HG03460 (cell line): Measurements from ENCODE around the gene RSRP1.

Experiments used
- ATAC-seq: cut with Tn5 transposase; IDR thresholded peaks from one replicate; pipeline ENCODE4 v1.9.1; 2021; ENCODE audit not compliant: unreplicated experiment

The RSRP1 gene

DNA sequence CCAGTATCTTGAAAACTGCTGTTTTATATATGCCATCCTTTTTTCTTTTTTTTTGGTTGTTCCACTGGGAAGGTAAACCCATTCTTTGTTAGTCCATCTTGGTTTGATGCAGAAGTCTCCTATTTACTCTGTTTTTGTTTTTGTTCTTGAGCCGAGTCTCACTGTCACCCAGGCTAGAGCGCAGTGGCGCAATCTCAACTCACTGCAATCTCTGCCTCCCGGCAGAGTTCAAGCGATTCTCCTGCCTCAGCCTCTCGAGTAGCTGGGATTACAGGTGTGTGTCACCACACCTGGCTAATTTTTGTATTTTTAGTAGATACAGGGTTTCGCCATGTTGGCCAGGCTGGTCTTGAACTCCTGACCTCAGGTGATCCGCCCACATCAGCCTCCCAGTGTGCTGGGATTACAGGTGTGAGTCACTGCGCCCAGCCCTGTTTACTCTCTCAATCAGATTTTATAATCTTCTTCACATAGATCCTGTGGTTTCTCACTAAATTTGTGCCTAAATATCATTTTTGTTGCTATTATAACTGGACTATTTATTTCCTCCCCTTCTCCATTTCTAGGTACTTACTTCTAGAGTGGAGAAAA, 27.5 kb downstream of the RSRP1 start:
- ATAC-seq, result no peak

DNA sequence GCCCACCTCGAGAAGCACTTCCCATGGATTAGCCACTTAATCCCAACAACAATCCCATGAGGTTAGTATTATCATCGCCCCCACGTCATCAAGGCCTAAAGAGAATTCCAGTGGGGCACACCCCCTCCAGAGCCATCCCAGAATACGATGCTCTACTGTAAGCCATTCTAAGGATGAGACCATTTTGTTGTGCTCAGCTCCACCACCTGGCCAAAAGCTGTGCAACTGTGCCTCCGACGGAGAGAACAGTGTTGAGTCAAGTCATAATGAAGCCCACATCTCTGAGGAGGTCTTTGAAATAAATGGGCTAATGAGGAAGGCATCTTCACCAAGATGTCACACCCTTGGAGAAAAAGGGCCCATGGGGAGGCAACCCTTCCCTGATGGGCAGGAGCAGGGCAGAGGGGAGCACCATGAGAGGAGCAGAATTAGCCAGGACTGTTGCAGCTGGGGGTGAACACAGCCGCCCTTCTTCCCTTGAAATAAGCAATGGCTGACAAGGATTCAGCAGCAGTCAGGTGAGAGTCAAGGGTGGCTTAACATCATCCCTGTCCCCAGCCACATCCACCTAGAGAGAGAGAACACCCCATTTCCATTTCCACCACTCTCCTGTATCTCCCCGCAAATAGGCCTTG, 29.5 kb downstream of the RSRP1 start:
- ATAC-seq, result no peak

DNA sequence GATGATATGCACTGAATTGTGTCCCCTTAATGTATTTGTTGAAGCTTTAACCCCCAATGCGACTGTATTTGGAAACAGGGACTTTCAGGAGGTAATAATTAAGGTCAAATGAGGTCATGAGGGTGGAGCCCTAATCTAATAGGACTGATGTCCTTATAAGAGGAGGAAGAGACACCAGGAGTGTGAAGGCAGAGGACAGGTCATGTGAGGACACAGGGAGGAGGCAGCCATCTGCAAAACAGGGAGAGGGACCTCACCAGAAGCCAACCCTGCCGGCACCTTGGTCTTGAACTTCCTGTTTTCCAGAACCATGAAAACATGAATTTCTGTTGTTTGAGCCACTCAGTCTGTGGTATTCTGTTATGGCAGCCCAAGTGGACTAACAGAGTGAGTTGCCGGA, 30.2 kb downstream of the RSRP1 start:
- no peak for ATAC-seq

DNA sequence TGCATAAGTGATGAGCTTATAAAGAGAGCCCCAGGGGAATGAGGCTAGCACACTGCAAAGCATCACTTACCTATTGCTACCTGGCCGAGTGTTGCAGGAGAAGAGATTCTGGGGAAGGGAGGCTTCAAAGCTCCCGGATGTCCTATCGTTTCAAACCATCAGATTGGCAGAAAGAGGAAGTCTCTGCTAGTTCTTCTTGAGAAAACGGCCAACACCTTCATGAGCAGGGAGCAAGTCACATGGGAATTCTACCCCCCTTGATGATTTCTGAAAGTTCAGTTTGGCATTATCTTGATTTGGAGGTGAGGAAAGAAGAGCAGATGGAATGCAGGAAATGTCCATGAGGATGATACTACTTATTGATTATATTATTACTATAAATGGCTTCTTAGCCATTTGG, 31.1 kb downstream of the RSRP1 start:
- ATAC-seq, result no peak

DNA sequence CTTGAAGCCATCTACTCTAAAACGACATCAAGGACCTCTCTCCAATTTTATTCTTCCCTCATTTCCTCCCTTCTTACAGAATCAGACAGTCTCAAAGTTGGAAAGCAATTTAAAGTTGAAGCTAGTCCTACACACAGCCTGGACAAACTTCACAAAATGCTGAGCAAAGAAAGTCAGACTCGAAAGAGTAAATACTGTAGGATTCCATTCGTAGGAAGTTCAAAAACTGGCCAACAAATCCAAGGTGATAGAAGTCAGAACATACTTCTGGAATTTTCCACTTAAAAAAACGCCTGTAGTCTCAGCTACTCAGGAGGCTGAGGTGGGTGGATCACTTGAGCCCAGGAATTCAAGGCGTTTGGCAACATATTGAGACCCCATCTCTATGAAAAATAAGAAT, 34.5 kb downstream of the RSRP1 start:
- ATAC-seq, result no peak

DNA sequence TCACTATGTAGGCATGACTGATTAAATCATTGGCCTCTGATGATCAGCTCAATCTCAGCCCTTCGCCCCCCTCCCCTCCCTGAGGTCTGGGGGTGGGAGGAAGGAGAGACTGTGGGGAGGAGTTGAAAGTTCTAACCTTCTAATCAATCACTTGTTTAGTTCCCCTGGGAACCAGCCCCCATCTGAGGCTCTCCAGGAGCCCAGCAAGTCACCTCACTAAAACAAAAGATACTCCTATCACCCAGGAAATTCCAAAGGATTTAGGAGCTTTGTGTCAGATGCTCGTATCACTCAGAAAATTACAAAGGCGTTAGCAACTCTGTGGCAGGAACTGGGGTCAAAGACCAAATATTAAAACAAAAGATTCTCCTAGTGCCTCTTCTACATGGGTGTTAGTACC, 36.5 kb downstream of the RSRP1 start:
- ATAC-seq, result no peak

DNA sequence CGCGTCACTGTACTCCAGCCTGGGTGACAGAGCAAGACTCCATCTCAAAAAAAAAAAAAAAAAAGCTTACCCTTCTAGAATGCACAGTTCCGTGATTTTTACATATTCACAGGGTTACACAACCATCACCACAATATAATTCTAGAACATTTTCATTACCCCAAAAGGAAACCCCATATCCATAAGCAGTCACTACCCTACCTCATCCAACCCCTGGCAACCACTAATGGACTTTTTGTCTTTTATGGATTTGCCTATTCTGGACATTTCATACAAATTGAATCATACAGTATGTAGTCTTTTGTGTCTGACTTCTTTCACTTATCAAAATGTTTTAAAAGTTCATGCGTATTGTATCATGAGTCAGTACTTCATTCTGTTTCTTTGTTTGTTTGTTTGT, 37.7 kb downstream of the RSRP1 start:
- ATAC-seq, result no peak

DNA sequence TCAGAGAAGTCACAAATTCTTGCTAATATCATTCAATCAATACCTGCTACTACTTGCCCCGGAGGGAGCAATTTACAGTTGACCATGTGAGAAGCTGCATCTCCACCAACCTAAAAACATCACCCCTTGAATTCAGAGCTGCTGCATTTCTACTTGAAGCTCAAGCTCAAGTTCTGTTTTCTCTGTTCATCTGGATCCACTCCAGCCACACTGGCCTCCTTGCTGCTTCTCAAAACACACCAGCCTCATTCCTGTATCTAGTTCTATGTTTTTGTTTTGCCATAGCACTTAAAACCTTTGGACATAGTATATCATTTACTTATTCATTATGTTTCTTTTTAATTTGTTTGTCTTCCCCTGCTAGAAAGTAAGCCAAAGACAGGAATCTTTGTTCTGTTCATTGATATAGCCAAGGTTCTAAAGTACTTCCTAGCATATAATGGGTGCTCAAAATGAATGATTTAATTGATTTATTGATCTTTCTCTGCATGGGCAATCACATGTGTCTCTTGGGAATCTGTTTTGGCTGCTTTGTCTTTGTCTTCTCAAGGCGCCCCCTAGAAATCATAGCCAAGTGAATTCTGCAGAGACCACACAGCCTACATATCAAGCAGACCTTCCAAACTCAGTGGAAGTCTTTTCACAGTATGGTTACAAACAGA, 38.6 kb downstream of the RSRP1 start:
- ATAC-seq, result no peak

DNA sequence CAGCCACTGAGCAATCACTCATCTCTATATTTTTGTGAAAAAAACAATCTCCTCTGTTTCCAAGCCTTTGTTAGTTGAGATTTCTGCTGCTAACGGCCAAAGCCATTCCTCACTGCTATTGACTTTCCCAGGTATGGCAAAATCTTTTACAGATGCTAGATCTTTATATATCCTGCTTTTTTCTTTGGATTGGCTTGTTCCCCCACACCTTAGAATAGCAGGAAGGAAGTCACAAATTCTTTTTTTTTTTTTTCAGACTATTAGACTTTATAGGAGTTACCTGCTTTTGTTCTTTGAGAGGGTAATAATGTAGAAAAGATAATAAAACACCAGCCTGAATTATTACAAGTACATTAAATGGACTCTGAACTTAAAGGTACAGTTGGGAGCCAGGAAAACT, 39.2 kb downstream of the RSRP1 start:
- ATAC-seq, result no peak

DNA sequence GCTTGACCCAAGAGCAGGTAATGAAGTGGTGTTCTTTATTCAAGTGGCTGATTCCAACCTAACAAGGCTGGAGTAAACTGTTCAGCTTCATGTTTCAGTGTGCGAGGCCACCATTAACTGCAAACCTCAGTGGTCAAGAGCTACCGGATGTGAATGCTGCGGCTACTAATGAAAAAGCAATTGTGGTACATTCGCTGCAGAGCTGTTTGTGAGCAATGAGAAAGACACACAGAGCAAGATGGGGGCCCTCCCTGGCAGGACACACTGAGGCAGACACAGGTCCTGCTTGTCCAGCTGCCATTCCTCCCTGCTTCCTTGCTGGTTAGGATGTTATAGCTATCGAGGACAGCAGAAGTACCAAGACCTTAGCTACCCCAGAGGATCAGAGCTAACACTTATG, 41.1 kb downstream of the RSRP1 start:
- ATAC-seq, result no peak

DNA sequence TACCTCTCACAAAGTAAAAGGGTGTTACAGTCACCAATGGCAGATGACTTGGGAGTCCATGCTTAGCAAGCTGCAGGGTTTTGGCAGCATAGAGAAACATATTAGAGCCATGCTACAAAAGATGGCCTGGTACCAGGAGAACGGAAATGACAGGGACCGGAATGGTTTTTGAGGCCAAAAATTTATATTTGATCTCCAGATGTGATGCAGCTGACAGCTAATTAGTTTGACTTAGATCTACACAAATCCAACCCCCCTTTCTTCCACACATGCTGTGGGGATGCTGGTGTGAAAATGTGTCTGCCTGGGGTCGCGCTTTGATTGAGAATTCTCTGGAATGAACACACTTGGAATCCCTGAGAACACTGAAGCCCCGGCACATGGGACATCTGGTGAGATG, 41.5 kb downstream of the RSRP1 start:
- ATAC-seq, result no peak

DNA sequence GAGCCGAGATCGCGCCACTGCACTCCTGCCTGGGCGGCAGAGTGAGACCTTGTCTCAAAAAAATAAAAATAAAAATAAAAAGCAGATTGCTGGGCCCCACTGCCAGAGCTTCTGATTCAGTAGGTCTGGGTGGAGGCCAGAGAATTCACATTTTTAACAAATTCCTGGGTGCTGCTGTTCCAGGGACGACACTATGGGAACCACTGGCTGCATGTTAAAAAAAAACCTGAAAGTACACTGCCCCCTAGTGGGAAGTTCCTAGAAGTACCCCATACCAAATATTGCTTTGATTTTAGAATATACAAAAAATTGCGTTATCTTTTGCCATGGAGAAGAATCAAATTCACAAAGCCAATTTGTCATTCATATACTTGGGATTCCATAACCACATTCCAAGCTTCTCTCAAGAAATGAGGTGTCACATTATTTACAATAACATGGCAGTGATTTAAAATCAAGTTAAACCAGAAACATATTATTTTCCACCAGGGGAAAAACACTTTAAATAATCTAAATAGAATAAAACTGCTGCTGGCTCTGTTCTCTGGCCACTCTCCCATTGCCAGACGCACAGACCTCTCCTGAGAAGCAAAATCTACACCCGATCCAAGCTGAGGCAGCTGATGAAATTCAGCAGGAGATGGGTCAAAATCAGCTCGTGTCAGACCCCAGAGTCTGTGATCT, 42.3 kb downstream of the RSRP1 start:
- no peak for ATAC-seq

DNA sequence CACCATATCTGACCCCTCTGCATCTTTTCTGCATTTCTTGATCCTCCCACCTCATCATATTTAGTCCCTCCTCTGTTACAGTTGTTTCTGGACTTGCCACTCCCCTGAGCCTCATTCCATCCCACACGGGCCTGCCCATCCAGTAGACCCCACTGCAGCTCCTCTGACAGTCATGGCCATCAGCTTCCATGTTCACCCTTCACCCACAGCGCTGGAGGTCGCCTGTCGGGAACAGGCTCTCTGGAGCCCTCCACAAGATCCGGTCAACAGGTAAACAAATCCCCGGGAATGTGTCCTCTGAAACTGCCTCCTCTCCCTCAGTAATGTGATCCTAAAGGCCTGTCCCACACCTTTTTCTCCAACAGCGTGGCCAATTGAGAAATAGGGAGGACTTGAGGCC, 46.2 kb downstream of the RSRP1 start:
- no peak for ATAC-seq

DNA sequence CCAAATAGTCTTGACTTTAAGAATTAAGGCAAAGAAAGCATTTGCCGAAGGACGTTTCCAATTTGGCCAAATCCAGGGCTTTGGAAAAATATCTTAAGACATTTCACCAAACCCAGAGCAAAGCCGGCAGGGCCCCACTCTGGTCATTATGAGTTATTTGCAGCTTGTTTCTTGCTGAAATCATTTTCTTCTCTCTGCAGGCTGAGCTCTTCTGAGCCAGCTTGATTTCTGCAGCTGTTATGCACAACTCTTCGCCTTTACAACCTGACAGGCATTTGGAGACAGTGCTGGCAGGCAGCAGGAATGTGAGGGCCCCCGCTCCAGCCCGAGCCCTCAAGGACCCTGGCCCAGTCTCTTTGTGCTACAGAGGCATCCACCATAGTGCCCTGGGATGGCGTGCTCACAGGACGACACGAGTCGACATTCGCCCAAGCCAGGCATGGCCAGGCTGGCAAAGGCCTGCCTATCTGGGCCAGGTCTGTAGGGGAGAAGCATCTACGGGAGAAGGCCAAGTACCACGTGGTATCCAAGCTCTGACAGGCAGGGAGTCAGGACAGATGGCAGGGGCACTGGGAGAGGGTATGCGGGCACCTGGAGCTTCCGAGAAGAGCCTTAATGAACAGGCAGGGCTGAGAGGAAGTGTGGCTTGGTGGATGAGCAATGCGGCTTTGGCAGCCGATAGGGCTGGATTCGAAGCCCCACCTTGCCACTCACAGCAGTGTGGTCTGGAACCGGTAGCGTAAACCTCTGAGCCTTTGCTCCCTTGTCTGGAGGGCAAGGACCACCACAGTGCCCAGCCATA, 47.2 kb downstream of the RSRP1 start:
- ATAC-seq, result no peak

DNA sequence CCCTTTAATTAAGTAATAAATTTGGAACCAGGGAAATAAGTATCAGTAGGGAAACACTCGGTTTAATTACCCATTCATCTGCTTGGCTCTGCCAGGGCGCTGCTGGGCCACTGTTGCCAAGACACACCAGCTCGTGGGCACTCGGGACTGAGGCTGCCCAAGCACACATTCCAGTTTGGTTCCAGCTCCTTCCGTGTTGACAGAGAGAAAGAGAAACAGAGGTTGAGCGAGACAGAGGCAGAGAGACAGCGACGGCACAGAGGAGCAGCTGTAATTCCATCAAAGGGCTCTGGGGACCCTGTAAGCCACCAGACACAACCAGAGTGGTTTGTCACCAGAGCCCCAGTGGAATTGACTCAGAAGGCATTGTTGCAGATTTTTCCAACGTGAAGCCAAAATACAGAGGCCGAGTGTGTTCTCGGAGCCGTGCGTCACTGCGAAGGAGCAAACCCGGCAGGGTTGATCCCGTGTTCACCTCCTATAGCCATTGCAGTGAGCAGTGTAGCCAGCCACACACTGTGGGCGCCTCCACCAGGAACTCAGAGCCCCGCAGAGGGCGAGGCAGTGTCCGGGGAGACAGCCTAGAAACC, 48.5 kb downstream of the RSRP1 start:
- ATAC-seq, result no peak

DNA sequence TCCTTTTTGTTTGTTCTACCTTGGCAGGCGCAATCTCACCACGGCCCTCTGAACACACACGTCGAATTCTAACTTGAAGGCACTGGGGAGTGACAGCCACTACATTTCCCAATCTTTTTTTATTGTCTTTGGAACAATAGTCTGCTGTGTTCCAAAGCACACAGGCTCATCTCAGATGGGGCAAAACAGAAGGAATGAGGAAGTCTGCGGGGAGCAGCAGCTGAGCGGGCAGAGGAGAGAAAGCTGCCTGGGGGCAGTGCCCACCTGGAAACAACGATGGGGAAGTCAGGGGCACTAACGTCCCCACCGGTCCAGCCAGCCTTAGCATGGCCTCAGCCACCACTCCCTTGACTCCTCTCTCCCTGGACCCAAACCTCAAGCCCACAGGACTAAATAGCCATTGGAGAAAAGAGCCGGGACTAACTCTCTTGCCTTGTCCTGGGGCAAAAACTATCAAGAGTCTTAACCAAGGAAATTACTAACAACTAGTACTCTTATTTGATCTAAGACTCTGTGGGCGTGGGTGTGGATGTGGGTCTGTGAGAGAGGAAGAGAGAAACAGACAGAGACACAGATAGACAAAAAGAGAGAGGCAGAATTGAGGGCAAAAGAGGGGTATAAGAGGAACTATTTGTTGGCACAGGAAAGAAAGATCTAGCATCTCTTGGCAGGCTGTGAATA, 49.1 kb downstream of the RSRP1 start:
- no peak for ATAC-seq

DNA sequence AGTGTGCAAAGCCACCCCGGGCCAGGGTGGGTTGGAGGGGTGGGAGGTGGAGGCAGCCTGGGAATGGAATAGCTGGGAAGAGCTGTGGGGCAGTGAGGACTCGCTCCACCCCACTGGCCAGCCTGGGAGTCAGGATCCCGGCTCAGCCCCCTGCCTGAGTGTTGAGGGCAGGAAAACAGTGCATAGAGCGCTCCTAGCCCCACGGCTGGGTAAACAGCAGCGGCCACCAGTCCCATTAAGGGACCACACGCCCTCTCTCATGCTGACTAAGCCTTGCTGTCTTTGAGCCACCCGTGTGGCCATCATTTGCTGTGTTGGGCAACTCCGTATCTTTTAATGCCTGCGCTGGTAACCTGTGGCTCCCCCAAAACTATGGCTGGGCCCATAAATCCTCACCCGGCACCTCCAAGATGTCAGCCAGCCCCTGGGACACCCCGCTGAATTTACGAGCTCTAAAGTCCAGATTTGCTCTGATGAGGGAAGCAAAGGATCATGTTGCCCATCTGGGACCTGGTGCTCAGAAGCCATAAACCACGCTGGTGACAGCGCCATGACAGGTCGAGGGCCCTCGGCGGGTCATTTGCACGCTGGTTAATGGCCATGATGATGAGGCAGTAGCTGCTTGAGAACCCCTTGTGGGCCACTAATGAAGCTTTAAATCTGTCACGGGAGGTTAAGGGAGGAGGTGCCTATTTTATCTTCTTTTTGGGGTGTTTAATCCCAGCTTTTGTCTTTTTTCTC, 49.8 kb downstream of the RSRP1 start:
- ATAC-seq, result no peak

DNA sequence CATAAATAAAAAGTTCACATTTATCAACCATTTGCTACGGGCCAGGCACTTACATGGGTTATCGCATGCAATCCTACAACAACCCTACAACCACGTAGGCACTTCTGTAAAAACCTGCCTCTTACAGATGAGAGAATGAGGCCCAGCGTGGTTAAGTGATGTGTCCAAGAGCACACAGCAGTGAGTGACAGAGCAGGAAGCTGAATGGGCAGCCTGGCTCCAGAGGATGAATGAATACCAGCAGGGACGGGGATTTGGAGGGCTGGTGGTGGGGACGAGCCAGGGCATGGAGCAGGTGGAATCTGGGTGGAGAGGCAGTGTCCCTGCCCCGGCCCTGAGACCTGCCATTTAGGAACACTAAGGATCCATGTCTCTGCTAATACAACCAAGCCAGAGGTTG, 50.4 kb downstream of the RSRP1 start:
- no peak for ATAC-seq

DNA sequence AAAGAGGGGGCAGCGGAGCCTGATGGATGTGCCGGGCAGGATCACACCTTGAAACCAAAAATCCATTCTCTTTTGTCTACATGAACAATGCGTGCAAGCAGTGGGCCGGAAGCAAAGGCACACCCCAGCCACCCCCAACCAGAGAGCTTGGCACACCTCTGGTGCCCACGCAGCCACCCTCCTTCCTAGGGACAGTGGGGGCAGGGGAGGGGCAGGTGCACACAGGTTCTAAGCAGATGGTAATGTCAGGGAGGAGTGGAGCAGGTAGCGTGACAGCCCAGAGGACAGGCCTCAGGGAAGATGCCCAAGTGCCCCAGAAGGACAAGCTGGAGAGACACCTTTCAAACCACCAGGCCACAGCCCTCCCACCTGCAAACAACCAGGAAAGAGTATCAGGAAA, 51.4 kb downstream of the RSRP1 start:
- ATAC-seq, result no peak

DNA sequence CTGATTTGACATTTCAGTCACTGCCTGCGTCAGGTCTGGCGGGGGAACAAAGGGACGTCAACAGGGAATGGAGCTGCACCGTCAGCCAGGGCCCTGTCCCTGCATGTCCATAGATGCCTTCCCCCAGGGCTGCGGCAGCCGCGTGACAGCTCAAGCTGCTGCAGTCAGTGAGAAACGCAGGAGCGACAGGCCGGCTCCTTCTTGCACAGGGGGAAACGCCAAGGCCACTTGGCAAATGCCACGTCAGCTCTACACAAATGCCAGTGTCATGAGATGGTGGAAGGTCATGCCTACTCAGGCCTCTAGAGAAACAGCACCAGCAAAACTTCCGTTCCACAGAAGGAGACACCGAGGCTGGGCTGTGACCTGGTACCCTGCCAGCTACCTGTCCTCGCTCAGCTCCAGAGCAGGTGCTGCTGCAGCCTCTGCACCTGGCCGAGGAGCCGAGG, 52.7 kb downstream of the RSRP1 start:
- no peak for ATAC-seq
